ENCODE data around the gene GPR42.
"Not testable (repeated sequence)": the region's sequence is repeated elsewhere in the genome, so short reads cannot be mapped to it uniquely, and the experiment has no call there.

The GPR42 gene

DNA sequence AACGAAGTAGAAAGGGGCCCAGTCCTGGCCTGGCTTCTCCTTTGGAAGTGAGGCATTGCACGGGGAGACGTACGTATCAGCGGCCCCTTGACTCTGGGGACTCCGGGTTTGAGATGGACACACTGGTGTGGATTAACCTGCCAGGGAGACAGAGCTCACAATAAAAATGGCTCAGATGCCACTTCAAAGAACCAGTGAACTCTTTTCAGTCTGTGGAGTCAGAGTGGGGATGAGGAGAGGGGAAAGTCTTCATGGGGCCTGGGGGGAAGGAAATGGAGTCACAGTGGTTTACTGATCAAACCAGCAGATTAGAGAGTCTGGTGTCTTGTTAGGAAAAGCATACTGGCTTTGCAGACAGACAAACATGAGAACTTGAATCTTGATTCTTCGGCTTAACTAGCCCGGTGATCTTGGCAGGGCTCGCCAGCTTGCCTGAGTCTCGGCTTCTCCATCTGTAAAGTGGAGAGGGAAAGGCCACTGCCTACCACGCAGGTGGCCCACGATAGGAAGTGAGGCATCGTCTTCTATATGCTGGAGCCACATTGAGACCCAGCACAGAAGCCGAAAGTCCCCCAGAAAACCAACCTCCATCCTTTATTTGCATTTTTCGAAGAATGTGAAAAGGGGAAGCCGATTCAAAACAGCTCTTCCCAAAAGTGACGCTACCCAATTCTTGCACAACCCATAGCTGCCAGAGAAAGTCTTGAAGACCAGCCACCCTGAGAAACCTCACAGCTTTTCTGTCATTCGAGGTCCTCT lies 23.5 kb upstream of the GPR42 start, which contains the start of gene FFAR1:
FFAR1 (plus strand) TSS at position 732 of the 759 bp plus-strand sequence. CDS start 3,650 bp downstream, outside the sequence.
- DNase-seq = no peak

DNA sequence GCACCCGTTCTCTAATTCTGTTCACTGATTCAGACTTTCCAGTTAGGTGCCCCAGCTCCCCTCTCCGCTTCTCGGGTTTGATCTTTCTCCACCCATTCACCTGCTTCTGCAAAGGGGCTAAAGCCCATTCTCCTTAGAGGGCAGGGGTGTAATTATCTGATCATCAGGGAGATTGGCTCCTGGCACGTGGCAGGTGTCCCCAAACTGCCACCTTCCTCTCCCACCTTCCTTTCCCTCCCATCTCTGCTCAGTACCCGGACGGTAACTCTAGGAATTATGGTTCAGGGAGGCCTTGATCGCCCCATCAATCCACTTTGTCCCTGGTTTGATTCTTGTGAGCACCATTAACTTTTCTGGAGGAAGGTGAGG lies 23.0 kb upstream of the GPR42 start:
- DNase-seq = no peak

DNA sequence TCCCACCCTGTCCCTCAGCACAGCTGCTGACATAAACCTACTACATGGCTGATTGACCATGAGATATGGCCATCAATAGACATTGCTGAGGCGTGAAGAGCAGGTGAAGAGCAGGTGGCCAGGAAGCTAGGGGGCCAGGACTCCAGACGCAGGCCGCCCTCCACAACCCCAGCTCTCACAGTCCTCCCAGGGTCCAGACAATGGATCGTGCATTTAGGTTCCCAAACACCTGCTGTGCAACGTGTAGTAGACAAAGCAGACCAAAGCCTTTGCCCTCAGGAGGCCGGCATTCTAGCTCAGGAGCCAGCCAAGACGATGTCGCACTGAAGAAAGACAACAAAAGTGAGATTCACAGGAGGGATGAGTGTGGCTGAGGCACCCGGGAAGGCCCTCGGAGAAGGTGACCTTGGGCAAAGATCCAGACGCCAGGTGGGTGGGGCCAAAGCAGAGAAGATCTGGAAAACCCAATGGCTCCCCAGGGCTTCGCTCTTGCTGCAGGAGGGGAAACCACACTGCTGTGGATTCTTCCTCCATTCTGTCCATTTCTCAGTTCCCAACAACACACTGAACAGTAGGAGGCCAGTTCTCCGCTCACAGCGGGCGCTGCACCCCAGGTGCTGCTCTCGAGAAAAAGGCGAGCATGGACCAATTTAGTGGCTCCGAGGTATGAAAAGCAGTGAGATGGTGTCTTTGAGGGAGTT lies 21.8 kb upstream of the GPR42 start:
- DNase-seq = no peak

DNA sequence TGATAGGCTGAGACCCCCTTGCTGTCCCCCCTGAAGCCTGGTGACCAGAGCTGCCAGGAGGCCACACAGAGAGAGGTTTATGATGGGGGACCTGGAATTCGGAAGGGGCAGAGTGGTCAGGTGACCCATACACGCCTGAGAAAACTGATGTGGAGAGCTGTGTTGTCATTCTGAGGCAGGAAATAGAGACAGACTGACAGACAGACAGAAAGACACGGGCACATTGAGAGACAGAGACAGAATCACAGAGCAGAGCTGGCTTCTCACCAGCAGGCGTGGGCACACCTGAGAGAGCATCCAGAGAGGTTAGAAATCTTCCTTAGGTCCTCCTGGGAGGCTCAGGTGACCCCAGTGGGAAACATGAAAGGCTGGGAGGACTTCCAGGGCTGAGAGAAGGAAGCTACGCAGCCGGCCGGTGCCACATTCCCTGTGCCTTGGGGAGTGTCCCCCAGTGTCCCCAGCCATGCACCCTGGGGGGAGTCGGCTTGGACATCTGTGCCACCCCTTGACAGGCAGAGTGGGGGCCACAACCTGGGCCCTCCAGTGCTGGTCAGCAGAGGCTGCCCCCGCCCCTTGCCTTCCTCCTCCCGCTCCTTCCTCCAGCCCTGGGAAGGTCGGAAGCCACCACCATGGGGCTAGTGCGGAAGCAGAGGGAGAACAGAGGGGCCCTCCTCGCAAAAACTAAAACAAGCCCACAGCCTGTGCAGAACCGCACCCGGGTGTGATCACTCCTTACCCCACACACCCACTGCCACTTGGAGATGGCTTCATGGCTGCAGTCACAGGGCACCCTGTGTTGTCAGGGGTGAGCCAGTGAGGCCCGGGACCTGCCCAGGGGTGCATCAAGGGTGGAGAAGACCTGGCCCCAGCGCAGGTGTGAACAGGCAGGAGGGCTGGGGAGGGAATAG lies 21.0 kb upstream of the GPR42 start:
- DNase-seq = no peak

DNA sequence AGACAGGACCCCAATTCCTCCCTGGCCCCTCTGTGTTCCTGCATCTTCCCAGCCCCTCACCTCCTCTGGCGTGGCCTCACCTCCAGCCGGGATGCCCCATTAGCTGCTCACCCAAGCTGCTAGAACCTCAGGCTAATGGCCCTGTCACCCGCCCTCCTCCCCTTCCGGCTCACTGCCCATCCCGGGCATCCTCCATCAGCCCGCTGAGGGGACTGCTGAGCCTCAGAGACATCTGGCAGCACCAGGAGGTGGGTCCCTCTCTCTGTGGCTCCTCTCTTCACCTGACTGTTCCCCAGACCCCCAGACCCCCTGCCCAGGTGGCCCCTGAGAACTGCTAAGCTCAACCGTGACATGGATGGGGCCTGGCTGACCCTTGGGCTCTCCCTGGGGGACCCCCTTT lies 20.3 kb upstream of the GPR42 start:
- DNase-seq = no peak

DNA sequence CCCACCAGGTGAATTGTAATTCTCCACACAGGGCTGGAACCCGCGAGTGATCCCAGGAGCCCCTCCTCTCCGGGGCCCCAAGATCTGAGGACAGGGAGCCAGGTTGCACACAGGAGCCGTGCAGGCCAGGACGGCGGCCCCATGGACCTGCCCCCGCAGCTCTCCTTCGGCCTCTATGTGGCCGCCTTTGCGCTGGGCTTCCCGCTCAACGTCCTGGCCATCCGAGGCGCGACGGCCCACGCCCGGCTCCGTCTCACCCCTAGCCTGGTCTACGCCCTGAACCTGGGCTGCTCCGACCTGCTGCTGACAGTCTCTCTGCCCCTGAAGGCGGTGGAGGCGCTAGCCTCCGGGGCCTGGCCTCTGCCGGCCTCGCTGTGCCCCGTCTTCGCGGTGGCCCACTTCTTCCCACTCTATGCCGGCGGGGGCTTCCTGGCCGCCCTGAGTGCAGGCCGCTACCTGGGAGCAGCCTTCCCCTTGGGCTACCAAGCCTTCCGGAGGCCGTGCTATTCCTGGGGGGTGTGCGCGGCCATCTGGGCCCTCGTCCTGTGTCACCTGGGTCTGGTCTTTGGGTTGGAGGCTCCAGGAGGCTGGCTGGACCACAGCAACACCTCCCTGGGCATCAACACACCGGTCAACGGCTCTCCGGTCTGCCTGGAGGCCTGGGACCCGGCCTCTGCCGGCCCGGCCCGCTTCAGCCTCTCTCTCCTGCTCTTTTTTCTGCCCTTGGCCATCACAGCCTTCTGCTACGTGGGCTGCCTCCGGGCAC lies 19.3 kb upstream of the GPR42 start:
- DNase-seq = no peak

DNA sequence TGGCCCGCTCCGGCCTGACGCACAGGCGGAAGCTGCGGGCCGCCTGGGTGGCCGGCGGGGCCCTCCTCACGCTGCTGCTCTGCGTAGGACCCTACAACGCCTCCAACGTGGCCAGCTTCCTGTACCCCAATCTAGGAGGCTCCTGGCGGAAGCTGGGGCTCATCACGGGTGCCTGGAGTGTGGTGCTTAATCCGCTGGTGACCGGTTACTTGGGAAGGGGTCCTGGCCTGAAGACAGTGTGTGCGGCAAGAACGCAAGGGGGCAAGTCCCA lies 18.8 kb upstream of the GPR42 start:
- DNase-seq = no peak

DNA sequence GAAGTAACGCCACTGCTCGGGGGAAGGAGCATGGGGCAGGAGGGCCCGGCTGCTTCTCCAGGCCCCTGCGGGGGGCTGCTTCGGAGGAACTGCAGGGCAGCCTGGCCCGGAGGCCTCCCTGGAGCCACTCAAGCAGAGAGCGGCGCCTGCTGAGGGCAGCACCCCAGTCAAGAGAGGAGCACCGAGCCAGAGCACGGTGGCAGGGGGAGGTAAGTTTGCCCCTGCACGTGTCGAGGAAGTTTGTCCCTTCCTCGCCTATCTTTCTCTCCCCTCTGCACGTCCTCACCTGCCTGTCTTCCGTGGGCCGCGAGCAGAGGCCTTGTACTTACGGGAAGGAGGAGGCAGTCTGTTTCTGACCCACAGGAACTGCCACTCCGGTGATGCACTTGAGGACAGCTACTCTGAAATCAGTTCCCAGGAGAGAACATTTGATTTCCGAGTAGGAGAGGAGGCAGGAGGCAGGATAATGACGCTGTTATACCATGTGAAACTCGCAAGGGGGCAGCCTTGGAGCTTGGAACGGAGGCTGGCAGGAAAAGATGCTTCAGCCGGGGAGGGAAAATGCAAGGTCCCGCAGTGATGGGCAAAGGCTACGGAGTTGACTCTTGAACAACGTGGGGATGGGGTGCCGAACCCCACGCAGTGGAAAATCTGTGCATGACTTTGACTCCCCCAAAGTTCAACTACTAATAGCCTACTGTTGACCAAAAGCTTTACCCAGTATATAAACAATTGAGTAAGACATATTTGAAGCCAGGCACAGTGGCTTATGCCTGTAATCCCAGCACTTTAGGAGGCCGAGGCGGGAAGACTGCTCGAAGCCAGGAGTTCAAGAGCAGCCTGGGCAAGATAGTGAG lies 18.2 kb upstream of the GPR42 start:
- DNase-seq = peak; percentile 72

DNA sequence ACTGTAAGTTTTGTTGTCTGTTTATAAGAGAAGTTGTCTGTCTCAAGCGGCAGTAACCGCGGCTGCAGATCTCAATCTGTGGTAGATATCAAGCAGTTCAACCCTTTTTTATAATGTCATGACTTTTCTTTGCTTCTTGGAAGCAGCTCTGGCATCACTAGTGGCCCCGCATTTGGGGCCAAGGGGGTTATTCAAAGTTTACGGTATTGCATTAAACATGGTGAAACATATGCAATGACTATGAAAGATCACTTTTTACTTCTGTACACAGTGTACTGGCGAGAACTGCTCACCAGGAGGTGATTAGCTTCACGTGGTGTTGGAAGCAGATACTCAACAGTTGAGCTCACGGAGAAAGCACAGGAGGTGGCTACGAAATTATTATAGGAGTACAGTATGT lies 17.2 kb upstream of the GPR42 start:
- DNase-seq = no peak

DNA sequence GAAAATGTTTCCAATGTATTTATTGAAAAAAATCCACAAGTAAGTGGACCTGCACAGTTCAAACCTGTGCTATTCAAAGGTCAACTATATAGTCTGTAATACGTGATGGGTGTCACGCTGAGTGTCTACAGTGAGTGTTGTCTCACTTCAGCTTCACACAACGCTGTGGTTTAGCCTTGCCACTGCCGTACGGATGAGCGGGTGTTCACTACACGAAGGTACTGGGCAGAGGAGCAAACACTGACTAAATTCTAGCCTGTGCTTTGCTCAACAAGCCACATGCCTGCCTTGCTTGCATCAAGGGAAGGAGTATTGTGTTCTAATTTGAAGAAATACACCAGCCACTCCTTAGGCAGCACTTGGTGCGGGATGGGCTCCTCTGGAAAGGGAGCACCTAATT lies 16.0 kb upstream of the GPR42 start:
- DNase-seq = no peak

DNA sequence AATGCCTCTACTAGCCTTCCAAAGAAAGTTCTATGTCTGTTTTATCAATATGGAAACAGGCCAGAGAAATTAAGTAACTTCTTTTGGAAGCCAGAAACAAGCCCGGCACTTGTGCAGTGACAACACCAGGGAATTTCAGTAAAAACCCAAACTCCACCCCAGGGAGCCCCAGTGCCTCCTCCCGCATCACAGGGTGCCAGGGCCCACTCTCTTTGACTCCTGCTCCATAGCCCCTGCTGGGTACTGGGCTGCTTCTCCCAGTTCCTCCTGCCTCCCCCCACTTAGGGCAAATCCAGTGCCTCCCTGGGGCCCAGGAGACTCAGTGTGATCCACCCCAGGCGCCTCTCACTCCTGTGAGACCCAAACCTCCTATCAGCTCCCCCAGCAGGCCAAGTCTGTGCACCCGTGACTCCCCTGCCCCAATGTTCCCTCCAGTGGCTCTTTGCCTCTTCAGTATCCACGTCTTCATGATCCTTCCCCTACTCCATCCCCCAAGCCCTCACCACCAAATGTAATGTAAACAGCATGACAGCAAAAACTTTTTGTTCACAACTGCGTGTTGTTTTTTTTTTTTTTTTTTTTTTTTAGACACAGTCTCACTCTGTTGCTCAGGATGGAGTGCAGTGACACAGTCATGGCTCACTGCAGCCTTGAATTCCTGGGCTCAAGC lies 14.9 kb upstream of the GPR42 start:
- DNase-seq = no peak

DNA sequence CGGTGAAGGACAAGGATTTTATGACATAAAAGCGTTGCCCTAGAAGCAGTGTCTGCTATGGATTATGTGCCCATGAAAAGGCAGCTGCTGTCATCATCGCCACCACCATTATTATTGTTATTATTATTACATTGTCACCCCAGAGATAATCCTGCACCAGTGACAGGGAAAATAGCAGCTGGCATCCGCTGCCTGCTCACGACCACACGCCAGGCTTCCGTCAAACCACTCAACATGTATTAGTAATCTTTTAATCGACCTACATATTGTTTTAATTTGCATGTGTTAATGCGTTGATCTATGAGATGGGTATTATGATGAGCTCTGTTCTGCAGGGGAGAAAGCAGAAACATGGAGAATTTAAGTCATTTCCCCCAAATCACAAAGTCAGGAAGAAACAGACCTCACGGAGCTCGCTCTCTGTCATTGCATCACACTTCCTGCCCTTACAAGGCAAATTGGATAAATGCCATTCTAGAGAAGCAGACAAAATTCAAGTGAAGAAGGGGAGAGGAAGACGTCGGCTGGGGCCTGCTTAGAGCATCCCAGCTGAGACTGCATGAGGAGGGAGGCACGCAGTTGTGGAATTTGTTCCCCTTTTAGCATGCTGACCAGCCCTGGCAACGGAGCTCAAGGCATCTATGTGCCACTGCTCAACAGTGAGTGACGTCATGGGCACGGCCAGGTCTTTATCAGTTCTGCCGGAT lies 12.8 kb upstream of the GPR42 start, which contains the start of gene FFAR3:
FFAR3 (plus strand) TSS at position 594 of the 707 bp plus-strand sequence. CDS start 431 bp downstream, outside the sequence.
- no peak for DNase-seq

DNA sequence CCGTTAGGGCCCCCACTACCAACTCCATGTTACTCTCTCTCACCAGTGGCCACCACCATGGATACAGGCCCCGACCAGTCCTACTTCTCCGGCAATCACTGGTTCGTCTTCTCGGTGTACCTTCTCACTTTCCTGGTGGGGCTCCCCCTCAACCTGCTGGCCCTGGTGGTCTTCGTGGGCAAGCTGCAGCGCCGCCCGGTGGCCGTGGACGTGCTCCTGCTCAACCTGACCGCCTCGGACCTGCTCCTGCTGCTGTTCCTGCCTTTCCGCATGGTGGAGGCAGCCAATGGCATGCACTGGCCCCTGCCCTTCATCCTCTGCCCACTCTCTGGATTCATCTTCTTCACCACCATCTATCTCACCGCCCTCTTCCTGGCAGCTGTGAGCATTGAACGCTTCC lies 12.0 kb upstream of the GPR42 start:
- not testable (repeated sequence) for DNase-seq

DNA sequence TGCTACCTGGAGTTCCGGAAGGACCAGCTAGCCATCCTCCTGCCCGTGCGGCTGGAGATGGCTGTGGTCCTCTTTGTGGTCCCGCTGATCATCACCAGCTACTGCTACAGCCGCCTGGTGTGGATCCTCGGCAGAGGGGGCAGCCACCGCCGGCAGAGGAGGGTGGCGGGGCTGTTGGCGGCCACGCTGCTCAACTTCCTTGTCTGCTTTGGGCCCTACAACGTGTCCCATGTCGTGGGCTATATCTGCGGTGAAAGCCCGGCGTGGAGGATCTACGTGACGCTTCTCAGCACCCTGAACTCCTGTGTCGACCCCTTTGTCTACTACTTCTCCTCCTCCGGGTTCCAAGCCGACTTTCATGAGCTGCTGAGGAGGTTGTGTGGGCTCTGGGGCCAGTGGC lies 11.5 kb upstream of the GPR42 start:
- not testable (repeated sequence) for DNase-seq

DNA sequence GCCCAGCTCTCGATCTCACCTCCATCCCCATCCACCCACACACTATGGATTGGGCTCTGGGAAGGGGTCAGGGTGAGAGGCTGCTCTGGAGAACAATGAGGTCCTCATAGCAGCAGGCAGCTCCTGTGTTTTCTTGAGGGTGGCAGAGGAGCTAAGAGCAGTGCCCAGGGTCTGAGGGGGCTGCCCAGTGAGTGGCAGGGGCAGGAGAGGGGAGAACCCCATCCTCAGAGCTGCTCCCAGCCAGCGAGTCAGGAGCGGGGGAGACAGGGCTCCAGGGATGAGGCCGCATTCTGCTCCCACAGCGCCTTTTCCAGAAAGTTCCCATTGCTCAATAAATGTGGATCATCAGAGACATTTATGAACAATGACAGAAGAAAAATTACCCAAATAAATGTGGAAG lies 10.8 kb upstream of the GPR42 start:
- DNase-seq = not testable (repeated sequence)

DNA sequence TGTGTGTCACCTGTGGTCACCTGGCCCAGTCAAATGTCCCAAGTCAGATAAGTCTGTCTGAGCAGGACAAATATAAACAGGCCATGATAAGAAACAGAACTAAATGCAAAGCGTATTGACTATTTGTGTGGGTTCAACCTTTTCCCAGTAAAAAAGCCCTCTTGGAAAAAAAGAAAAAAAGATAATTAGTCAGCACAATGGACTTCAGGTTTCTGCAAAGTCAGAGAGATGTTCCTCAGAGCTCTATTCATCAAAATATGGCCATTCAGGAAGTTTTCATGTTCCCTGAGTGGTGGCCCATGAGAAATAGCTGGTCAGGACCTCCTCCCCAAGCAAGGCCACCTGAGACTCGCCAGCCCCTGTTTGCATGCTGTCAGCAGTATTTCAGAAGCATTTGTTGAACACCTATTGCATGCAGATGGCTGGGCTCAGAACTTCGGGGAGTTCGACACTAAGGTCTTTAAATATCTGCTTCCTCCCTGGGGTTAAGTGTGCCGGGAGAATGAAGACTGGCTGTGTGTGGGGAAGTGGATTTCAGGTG lies 9.9 kb upstream of the GPR42 start:
- peak; percentile 75 for DNase-seq

DNA sequence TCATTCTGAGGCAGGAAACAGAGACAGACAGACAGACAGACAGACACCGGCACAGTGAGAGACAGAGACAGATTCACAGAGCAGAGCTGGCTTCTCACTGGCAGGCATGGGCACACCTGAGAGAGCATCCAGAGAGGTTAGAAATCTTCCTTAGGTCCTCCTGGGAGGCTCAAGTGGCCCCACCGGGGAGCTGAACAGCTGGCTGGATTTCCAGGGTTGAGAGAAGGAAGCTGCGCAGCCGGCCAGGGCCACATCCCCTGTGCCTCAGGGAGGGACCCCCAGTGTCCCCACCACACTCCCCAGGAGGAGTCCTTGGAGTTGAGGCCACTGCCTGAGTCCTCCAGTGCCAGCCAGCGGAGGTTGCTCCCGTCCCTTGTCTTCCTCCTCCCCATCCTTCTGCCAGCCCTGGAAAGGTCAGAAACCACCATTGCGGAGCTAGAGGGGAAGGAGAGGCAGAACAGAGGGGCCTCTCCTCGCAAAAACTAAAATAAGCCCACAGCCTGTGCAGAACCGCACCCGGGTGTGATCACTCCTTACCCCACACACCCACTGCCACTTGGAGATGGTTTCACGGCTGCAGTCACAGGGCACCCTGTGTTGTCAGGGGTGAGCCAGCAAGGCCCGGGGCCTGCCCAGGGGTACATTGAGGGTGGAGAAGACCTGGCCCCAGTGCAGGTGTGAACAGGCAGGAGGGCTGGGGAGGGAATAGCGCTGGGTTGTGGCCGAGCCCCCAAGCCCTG lies 8.4 kb upstream of the GPR42 start:
- no peak for DNase-seq

DNA sequence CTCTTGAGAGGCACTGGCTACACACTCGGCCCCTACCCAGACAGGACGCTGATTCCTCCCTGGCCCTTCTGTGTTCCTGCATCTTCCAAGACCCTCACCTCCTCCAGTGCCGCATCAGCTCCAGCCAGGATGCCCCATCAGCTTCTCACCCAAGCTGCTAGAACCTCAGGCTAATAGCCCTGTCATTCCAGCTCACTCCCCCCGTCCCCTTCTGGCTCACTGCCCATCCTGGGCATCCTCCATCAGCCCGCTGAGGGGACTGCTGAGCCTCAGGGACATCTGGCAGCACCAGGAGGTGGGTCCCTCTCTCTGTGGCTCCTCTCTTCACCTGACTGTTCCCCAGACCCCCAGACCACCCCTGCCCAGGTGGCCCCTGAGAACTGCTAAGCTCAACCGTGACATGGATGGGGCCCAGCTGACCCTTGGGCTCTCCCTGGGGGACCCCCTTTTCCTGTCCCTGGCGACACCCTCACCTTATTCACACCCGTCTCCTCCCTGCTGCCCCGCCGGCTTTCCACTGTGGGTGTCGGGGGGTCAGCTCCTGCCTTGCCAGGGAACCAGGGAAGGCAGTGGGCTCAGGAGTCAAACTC lies 7.8 kb upstream of the GPR42 start:
- DNase-seq = no peak
